DND-41 (cell line): ENCODE results near the gene TENT5C.

Experiments used
- ATAC-seq: fragments of 200-7000 bp; cut with Tn5 transposase; 3 replicates; pipeline ENCODE4 v1.9.1; 2021; ENCODE audit warnings: low read depth; ENCODE audit not compliant: insufficient read depth
- DNase-seq: peaks from one replicate; pipeline ENCODE4 v3.0.0-alpha.2; 2020
- H2AFZ ChIP-seq: 2 replicates; pipeline ENCODE4 v1.6.0; 2012; ENCODE audit warnings: low read depth, low read length
- H3K27ac ChIP-seq: 2 replicates; pipeline ENCODE4 v1.5.1; 2012; ENCODE audit warnings: low read length, inconsistent platforms
- H3K27me3 ChIP-seq: fragments of 200-600 bp; sonication (generic); 2 replicates; pipeline ENCODE4 v1.6.0; 2012; ENCODE audit warnings: low read length, mild to moderate bottlenecking, inconsistent platforms; ENCODE audit not compliant: insufficient read depth, poor library complexity
- H3K36me3 ChIP-seq: 2 replicates; pipeline ENCODE4 v1.5.1; 2012; ENCODE audit warnings: low read length, inconsistent platforms; ENCODE audit not compliant: insufficient read depth
- H3K4me1 ChIP-seq: 2 replicates; pipeline ENCODE4 v1.5.1; 2012; ENCODE audit warnings: mild to moderate bottlenecking, low read length; ENCODE audit not compliant: insufficient read depth
- H3K4me2 ChIP-seq: 2 replicates; pipeline ENCODE4 v1.6.0; 2012; ENCODE audit warnings: mild to moderate bottlenecking, moderate library complexity, low read length, inconsistent platforms; ENCODE audit not compliant: insufficient read depth
- H3K4me3 ChIP-seq, 2 experiments: fragments of 200-600 bp in 1 of 2; shearing (Covaris generic) in 1 of 2; 2 replicates each; pipeline ENCODE4 v1.5.1; 2012 to 2016; ENCODE audit warnings: inconsistent platforms in 2 of 2, low read length in 2 of 2, mild to moderate bottlenecking in 2 of 2, low read depth in 1 of 2, moderate library complexity in 1 of 2
- H3K79me2 ChIP-seq: 2 replicates; pipeline ENCODE4 v1.6.0; 2012; ENCODE audit warnings: low read length, inconsistent platforms; ENCODE audit not compliant: insufficient read depth
- H3K9ac ChIP-seq: 2 replicates; pipeline ENCODE4 v1.6.0; 2012; ENCODE audit warnings: low read depth, mild to moderate bottlenecking, inconsistent platforms, low read length, moderate library complexity
- H3K9me3 ChIP-seq: 2 replicates; pipeline ENCODE4 v1.5.1; 2012; ENCODE audit warnings: low read length, moderate library complexity, mild to moderate bottlenecking, inconsistent platforms; ENCODE audit not compliant: insufficient read depth, severe bottlenecking
- H4K20me1 ChIP-seq: 2 replicates; pipeline ENCODE4 v1.6.0; 2012; ENCODE audit warnings: low read length; ENCODE audit not compliant: insufficient read depth
- CTCF ChIP-seq: IDR thresholded peaks from 2 replicates; pipeline ENCODE4 v1.5.1; 2012; ENCODE audit warnings: borderline replicate concordance, low read length, moderate library complexity, mild to moderate bottlenecking; ENCODE audit not compliant: poor library complexity, severe bottlenecking; ENCODE audit errors: extremely low read depth
- EZH2 ChIP-seq: IDR thresholded peaks from 3 replicates; pipeline ENCODE4 v1.6.1; 2012; ENCODE audit warnings: borderline replicate concordance, low read depth, mild to moderate bottlenecking, moderate library complexity, low read length, inconsistent platforms; ENCODE audit not compliant: severe bottlenecking

Gene TENT5C

GRCh38 chr1:117646956-117647355 lies 41.1 kb downstream of the TENT5C start:
- TF ChIP-seq CTCF (no peak), EZH2 (no peak)
- Histone ChIP-seq H3K9ac (no peak overlapping the region), H4K20me1 (0 out of 2 replicates have a peak, but pooled peaks cover 4% of the 10 kb centered on the region), H3K36me3 (no peaks in the 10 kb centered on the region), H3K27me3 (no peaks in the 10 kb centered on the region), H3K79me2 (no peaks in the 10 kb centered on the region), H3K27ac (no peak overlapping the region), H3K4me3 (no peak overlapping the region), H3K9me3 (no peaks in the 10 kb centered on the region), H3K4me1 (peaks cover 9% of the 10 kb centered on the region), H3K4me2 (no peak overlapping the region), H2AFZ (no peak overlapping the region)
- ATAC-seq (peak; percentile 83), DNase-seq (peak; percentile 57)

GRCh38 chr1:117648015-117648414 lies 42.2 kb downstream of the TENT5C start:
- Histone ChIP-seq H3K36me3 (no peaks in the 10 kb centered on the region), H3K9me3 (no peaks in the 10 kb centered on the region), H2AFZ (no peak overlapping the region), H3K27me3 (no peaks in the 10 kb centered on the region), H3K27ac (no peak overlapping the region), H3K4me2 (no peak overlapping the region), H4K20me1 (peaks cover 8% of the 10 kb centered on the region), H3K79me2 (no peaks in the 10 kb centered on the region), H3K4me3 (no peak overlapping the region), H3K9ac (no peak overlapping the region), H3K4me1 (peaks cover 13% of the 10 kb centered on the region)
- DNase-seq (no peak), ATAC-seq (no peak)
- TF ChIP-seq CTCF (no peak), EZH2 (no peak)

- Histone ChIP-seq H3K4me1 (peaks cover 38% of the 10 kb centered on the region), H3K27ac (no peak overlapping the region), H2AFZ (no peak overlapping the region), H3K36me3 (no peaks in the 10 kb centered on the region), H3K9me3 (no peaks in the 10 kb centered on the region), H3K79me2 (no peaks in the 10 kb centered on the region), H3K27me3 (no peaks in the 10 kb centered on the region), H4K20me1 (peaks cover 26% of the 10 kb centered on the region), H3K4me3 (no peak overlapping the region), H3K4me2 (no peak overlapping the region), H3K9ac (no peak overlapping the region)
- ATAC-seq: no peak
- no peak for TF ChIP-seq EZH2
- no peak for TF ChIP-seq CTCF
- DNase-seq: no peak
Measured at GRCh38 chr1:117650840-117651568, 45.2 kb downstream of the TENT5C start.
